ENCODE results near the gene LRIG3.

DNA sequence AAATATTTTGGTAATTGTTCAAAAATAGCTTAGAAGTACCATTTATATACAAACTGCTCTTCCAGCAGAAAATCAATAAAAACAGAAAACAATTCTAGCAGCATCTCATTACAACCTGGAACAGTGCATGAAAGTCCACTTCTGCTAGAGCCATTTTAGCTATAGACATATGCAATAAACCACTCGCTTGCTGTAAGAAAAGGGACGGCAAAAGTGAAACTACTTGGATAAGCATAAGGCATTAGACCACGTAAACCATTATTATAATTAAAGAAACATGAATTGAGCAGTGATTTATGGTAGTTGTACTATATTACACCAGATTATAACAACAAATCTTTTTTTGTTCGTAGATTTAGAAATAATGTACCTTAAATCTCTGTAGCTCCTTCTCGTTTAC, 48.7 kb downstream of the LRIG3 start:
- TF ChIP-seq, protein P1, sequence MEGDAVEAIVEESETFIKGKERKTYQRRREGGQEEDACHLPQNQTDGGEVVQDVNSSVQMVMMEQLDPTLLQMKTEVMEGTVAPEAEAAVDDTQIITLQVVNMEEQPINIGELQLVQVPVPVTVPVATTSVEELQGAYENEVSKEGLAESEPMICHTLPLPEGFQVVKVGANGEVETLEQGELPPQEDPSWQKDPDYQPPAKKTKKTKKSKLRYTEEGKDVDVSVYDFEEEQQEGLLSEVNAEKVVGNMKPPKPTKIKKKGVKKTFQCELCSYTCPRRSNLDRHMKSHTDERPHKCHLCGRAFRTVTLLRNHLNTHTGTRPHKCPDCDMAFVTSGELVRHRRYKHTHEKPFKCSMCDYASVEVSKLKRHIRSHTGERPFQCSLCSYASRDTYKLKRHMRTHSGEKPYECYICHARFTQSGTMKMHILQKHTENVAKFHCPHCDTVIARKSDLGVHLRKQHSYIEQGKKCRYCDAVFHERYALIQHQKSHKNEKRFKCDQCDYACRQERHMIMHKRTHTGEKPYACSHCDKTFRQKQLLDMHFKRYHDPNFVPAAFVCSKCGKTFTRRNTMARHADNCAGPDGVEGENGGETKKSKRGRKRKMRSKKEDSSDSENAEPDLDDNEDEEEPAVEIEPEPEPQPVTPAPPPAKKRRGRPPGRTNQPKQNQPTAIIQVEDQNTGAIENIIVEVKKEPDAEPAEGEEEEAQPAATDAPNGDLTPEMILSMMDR (conservative IDR thresholded peaks at IDR 0.05 in 1 of 2, IDR thresholded peaks at IDR 0.05 in 1 of 2; ENCODE audit: low read depth in 1 of 2, low read length in 2 of 2): no peak
- no peak for TF ChIP-seq EZH2 (IDR thresholded peaks at IDR 0.05; ENCODE audit: low read length, missing control alignments)
